Liver (tissue), 9 donors: ENCODE measurements around the gene ANTXR1. TPM values are rescaled to one million over a fixed set of nuclear protein-coding genes. Genes with fewer than 3 reads are reported as not detected.

Experiments used
- DNase-seq: peaks from one replicate; pipeline ENCODE4 v3.0.0-alpha.2; 2017; ENCODE audit warnings: low spot score
- H3K27ac ChIP-seq, 2 donors: one replicate each; pipeline ENCODE4 v1.7.0; 2013; ENCODE audit warnings: inconsistent platforms in 2 of 2, low read length in 2 of 2, control low read depth in 1 of 2, low read depth in 1 of 2, mild to moderate bottlenecking in 1 of 2
- H3K27me3 ChIP-seq, 4 donors: one replicate each; pipeline versions ENCODE4 v1.6.1 to v1.7.0; 2013; ENCODE audit warnings: low read length in 3 of 4, inconsistent platforms in 1 of 4, mild to moderate bottlenecking in 1 of 4, moderate library complexity in 1 of 4; ENCODE audit not compliant: control insufficient read depth in 4 of 4, insufficient read depth in 4 of 4
- H3K36me3 ChIP-seq, 4 donors: one replicate each; pipeline versions ENCODE4 v1.6.1 to v1.7.0; 2013; ENCODE audit warnings: low read length in 3 of 4, mild to moderate bottlenecking in 3 of 4, low read depth in 1 of 4, moderate library complexity in 1 of 4; ENCODE audit not compliant: control insufficient read depth in 4 of 4, insufficient read depth in 3 of 4
- H3K4me1 ChIP-seq, 4 donors: one replicate each; pipeline versions ENCODE4 v1.6.1 to v1.7.0; 2013; ENCODE audit warnings: low read length in 3 of 4, mild to moderate bottlenecking in 3 of 4, moderate library complexity in 1 of 4; ENCODE audit not compliant: control insufficient read depth in 4 of 4, insufficient read depth in 4 of 4
- H3K4me3 ChIP-seq, 3 donors: one replicate each; pipeline versions ENCODE4 v1.6.1 to v1.7.0; 2013; ENCODE audit warnings: low read length in 3 of 3, control low read depth in 1 of 3, low read depth in 1 of 3, mild to moderate bottlenecking in 1 of 3
- H3K9ac ChIP-seq, 2 donors: one replicate each; pipeline ENCODE4 v1.7.0; 2013; ENCODE audit warnings: low read length in 2 of 2, mild to moderate bottlenecking in 2 of 2, moderate library complexity in 2 of 2, control low read depth in 1 of 2, low read depth in 1 of 2
- H3K9me3 ChIP-seq, 4 donors: one replicate each; pipeline versions ENCODE4 v1.6.1 to v1.7.0; 2013; ENCODE audit warnings: low read length in 3 of 4; ENCODE audit not compliant: control insufficient read depth in 4 of 4
- ATF3 ChIP-seq: IDR thresholded peaks from 2 replicates; pipeline ENCODE4 v1.6.1; 2016; ENCODE audit warnings: antibody characterized with exemption
- EGR1 ChIP-seq, 2 donors: IDR thresholded peaks; 2 replicates each; pipeline ENCODE4 v1.6.1; 2016 to 2018; ENCODE audit warnings: antibody characterized with exemption in 2 of 2, low read depth in 2 of 2
- FOXA2 ChIP-seq: IDR thresholded peaks from 2 replicates; pipeline ENCODE4 v1.6.1; 2016; ENCODE audit warnings: antibody characterized with exemption
- GABPA ChIP-seq, 2 donors: IDR thresholded peaks in 1 of 2; conservative IDR thresholded peaks in 1 of 2; 2 replicates each; pipeline ENCODE4 v1.6.1; 2016; ENCODE audit warnings: antibody characterized with exemption in 2 of 2, mild to moderate bottlenecking in 1 of 2, moderate library complexity in 1 of 2
- HNF4G ChIP-seq: IDR thresholded peaks from 2 replicates; pipeline ENCODE4 v1.6.1; 2016; ENCODE audit warnings: antibody characterized with exemption
- MAX ChIP-seq: IDR thresholded peaks from 2 replicates; pipeline ENCODE4 v1.6.1; 2016; ENCODE audit warnings: antibody characterized with exemption
- RAD21 ChIP-seq, 2 donors: IDR thresholded peaks; 2 replicates each; pipeline ENCODE4 v1.6.1; 2016; ENCODE audit warnings: antibody characterized with exemption in 2 of 2, mild to moderate bottlenecking in 2 of 2
- RXRA ChIP-seq, 2 donors: IDR thresholded peaks; 2 replicates each; pipeline ENCODE4 v1.6.1; 2017 to 2018; ENCODE audit warnings: antibody characterized with exemption in 2 of 2, mild to moderate bottlenecking in 1 of 2
- SP1 ChIP-seq: IDR thresholded peaks from 2 replicates; pipeline ENCODE4 v1.6.1; 2018; ENCODE audit warnings: antibody characterized with exemption, mild to moderate bottlenecking
- TAF1 ChIP-seq: conservative IDR thresholded peaks from 2 replicates; pipeline ENCODE4 v1.6.1; 2016; ENCODE audit warnings: antibody characterized with exemption, mild to moderate bottlenecking
- YY1 ChIP-seq: IDR thresholded peaks from 2 replicates; pipeline ENCODE4 v1.6.1; 2016; ENCODE audit warnings: antibody characterized with exemption, mild to moderate bottlenecking
- WGBS: extraction: QIAGEN DNeasy Blood & Tissue Kit; methylation state at CpG from one replicate; pipeline ENCODE4 v1.1.7; 2013; 5-methylcytosine and 5-hydroxymethylcytosine counted together
- polyA plus RNA-seq, 2 donors: library from polyadenylated mRNA; stranded (reverse) in 1 of 2; unstranded in 1 of 2; fragments of 200-250 nt in 1 of 2; fragments of >200 nt in 1 of 2; fragmentation: Nextera tagmentation in 1 of 2; extraction: Ambion mirVana in 1 of 2; gene quantifications; one replicate each; pipeline versions ENCODE4 v1.2.1 to v1.2.3, GENCODE V29; 2013 to 2015
- total RNA-seq, 2 donors: library from RNA; depleted of rRNA; stranded (reverse); fragments of >200 nt; gene quantifications; one replicate each; pipeline ENCODE4 v1.2.3, GENCODE V29; 2014
- TF ChIP-seq, protein P1 (sequence below): IDR thresholded peaks from 2 replicates; pipeline ENCODE4 v1.6.1; 2016; ENCODE audit warnings: antibody characterized with exemption
- TF ChIP-seq, protein P2 (sequence below): fragments of 150-350 bp; IDR thresholded peaks from 2 replicates; pipeline ENCODE4 v1.5.1; 2017; ENCODE audit warnings: improper control_type of control experiment, low read depth, low read length; ENCODE audit not compliant: missing input control
- donor health status: healthy.
- donor health status: healthy.
- donor health status: healthy.
- donor health status: healthy.
- donor health status: healthy.

The ANTXR1 gene
- total and polyA plus RNA-seq, 4 donors: 0.60 to 3.6 (median 1.8) TPM

DNA sequence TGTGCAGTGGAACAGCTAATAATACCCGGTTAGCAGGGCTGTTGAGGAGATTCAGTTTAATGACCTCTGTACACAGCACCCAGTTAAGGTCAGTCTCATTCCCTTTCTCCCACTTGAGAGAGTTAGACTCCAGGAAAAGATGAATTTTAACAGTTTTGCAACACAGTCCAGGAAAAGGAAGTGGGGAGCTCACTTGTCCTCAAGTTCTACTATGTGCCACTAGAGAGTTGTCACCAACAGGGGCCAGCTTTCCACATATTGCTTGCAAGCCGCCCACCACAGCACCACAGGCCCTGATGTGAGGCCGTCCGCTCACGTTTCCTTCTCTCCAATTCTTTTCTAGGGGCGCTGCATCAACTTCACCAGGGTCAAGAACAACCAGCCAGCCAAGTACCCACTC is 231.9 kb downstream of the ANTXR1 start (continued):
- TF ChIP-seq, protein P1, sequence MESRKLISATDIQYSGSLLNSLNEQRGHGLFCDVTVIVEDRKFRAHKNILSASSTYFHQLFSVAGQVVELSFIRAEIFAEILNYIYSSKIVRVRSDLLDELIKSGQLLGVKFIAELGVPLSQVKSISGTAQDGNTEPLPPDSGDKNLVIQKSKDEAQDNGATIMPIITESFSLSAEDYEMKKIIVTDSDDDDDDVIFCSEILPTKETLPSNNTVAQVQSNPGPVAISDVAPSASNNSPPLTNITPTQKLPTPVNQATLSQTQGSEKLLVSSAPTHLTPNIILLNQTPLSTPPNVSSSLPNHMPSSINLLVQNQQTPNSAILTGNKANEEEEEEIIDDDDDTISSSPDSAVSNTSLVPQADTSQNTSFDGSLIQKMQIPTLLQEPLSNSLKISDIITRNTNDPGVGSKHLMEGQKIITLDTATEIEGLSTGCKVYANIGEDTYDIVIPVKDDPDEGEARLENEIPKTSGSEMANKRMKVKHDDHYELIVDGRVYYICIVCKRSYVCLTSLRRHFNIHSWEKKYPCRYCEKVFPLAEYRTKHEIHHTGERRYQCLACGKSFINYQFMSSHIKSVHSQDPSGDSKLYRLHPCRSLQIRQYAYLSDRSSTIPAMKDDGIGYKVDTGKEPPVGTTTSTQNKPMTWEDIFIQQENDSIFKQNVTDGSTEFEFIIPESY: no peak
- TF ChIP-seq YY1: no peak
- no peak for TF ChIP-seq TAF1
- no peak for TF ChIP-seq RAD21 (IDR thresholded peaks at IDR 0.05)
- no peak for TF ChIP-seq ATF3
- TF ChIP-seq HNF4G: no peak

- WGBS: 94% methylated on average over 9 of the region's 9 CpGs
- Histone ChIP-seq H3K27ac (no peak overlapping the region), H3K9ac (no peak overlapping the region), H3K27me3 (no peaks in the 10 kb centered on the region), H3K9me3 (no peaks in the 10 kb centered on the region), H3K4me3 (no peak overlapping the region), H3K4me1 (no peaks in the 10 kb centered on the region), H3K36me3 (no peaks in the 10 kb centered on the region)
- TF ChIP-seq ATF3 (no peak), MAX (no peak), FOXA2 (no peak), TAF1 (no peak), SP1 (no peak)
- TF ChIP-seq, protein P2, sequence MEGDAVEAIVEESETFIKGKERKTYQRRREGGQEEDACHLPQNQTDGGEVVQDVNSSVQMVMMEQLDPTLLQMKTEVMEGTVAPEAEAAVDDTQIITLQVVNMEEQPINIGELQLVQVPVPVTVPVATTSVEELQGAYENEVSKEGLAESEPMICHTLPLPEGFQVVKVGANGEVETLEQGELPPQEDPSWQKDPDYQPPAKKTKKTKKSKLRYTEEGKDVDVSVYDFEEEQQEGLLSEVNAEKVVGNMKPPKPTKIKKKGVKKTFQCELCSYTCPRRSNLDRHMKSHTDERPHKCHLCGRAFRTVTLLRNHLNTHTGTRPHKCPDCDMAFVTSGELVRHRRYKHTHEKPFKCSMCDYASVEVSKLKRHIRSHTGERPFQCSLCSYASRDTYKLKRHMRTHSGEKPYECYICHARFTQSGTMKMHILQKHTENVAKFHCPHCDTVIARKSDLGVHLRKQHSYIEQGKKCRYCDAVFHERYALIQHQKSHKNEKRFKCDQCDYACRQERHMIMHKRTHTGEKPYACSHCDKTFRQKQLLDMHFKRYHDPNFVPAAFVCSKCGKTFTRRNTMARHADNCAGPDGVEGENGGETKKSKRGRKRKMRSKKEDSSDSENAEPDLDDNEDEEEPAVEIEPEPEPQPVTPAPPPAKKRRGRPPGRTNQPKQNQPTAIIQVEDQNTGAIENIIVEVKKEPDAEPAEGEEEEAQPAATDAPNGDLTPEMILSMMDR: no peak
- TF ChIP-seq, protein P1: no peak
- no peak for DNase-seq
Measured at GRCh38 chr2:69247583-69247982, 234.6 kb downstream of the ANTXR1 start.

- Histone ChIP-seq H3K4me1 (no peaks in the 10 kb centered on the region), H3K27me3 (no peaks in the 10 kb centered on the region), H3K9me3 (no peaks in the 10 kb centered on the region), H3K36me3 (no peaks in the 10 kb centered on the region), H3K4me3 (no peak overlapping the region), H3K27ac (no peak overlapping the region), H3K9ac (no peak overlapping the region)
- 75% methylated on average over 4 of the region's 4 CpGs for WGBS
- TF ChIP-seq RXRA (IDR thresholded peaks at IDR 0.05) (no peak), ATF3 (no peak), EGR1 (IDR thresholded peaks at IDR 0.05; ENCODE audit: low read depth in 2 of 2) (no peak), YY1 (no peak), GABPA (IDR thresholded peaks at IDR 0.05 in 1 of 2, conservative IDR thresholded peaks at IDR 0.05 in 1 of 2) (no peak), RAD21 (IDR thresholded peaks at IDR 0.05) (no peak)
- TF ChIP-seq, protein P2: no peak
- TF ChIP-seq, protein P1: no peak
- DNase-seq: no peak
Measured at GRCh38 chr2:69248232-69248631, 235.3 kb downstream of the ANTXR1 start.
